CD4-positive, alpha-beta memory T cell (primary cell): ENCODE results near the gene ZNF280B. TPM values are rescaled to one million over a fixed set of nuclear protein-coding genes. Genes with fewer than 3 reads are reported as not detected.
"Not testable (repeated sequence)": the region's sequence is repeated elsewhere in the genome, so short reads cannot be mapped to it uniquely, and the experiment has no call there.

ENCODE experiments used
- CTCF ChIA-PET: fragments of 350-600 bp; sonication (Branson Sonifier 250); formaldehyde crosslinking; loops from one replicate; lab custom pipeline; 2021; ENCODE audit warnings: inconsistent platforms; ENCODE audit not compliant: partially characterized antibody; lab: Charles Lee
- POLR2A ChIA-PET: fragments of 350-600 bp; sonication (Branson Sonifier 250); formaldehyde crosslinking; loops from one replicate; lab custom pipeline; 2021; ENCODE audit not compliant: partially characterized antibody; lab: Charles Lee
- DNase-seq, 5 donors: peaks; one replicate each; pipeline versions ENCODE4 v3.0.0 to v3.0.0-alpha.2; 2020 to 2022; ENCODE audit warnings: mixed read lengths in 1 of 5
- H3K27ac ChIP-seq: one replicate; pipeline ENCODE4 v1.7.0; 2013; ENCODE audit warnings: low read depth, low read length
- H3K27me3 ChIP-seq: 2 replicates; pipeline ENCODE4 v1.7.0; 2013; ENCODE audit warnings: mild to moderate bottlenecking, low read length, moderate library complexity; ENCODE audit not compliant: insufficient read depth
- H3K36me3 ChIP-seq: 2 replicates; pipeline ENCODE4 v1.7.0; 2013; ENCODE audit warnings: mild to moderate bottlenecking, low read length, moderate library complexity; ENCODE audit not compliant: insufficient read depth
- H3K4me1 ChIP-seq: 2 replicates; pipeline ENCODE4 v1.7.0; 2013; ENCODE audit warnings: mild to moderate bottlenecking, low read length, moderate library complexity; ENCODE audit not compliant: insufficient read depth
- H3K4me3 ChIP-seq, 2 donors: one replicate each; pipeline ENCODE4 v1.7.0; 2013; ENCODE audit warnings: low read length in 2 of 2, mild to moderate bottlenecking in 1 of 2
- H3K9me3 ChIP-seq, 2 donors: one replicate each; pipeline ENCODE4 v1.7.0; 2013; ENCODE audit warnings: low read length in 2 of 2, control low read depth in 1 of 2; ENCODE audit not compliant: control insufficient read depth in 1 of 2
- H3K27ac Mint-ChIP-seq, 7 donors: one replicate each; pipeline ENCODE4 v1.8.0; 2020 to 2021; ENCODE audit warnings: mixed read lengths in 7 of 7, mild to moderate bottlenecking in 6 of 7, inconsistent platforms in 3 of 7, moderate library complexity in 3 of 7
- H3K27me3 Mint-ChIP-seq, 2 donors: one replicate each; pipeline ENCODE4 v1.8.0; 2020 to 2021; ENCODE audit warnings: mixed read lengths in 2 of 2
- H3K36me3 Mint-ChIP-seq, 2 donors: one replicate each; pipeline ENCODE4 v1.8.0; 2020 to 2021; ENCODE audit warnings: mixed read lengths in 2 of 2, inconsistent platforms in 1 of 2, mild to moderate bottlenecking in 1 of 2
- H3K4me1 Mint-ChIP-seq, 4 donors: one replicate each; pipeline ENCODE4 v1.8.0; 2020 to 2021; ENCODE audit warnings: mixed read lengths in 4 of 4, mild to moderate bottlenecking in 1 of 4
- H3K4me3 Mint-ChIP-seq, 8 donors: one replicate each; pipeline ENCODE4 v1.8.0; 2020 to 2021; ENCODE audit warnings: mixed read lengths in 8 of 8, mild to moderate bottlenecking in 7 of 8, moderate library complexity in 6 of 8, inconsistent platforms in 3 of 8
- H3K9me3 Mint-ChIP-seq, 8 donors: one replicate each; pipeline ENCODE4 v1.8.0; 2020 to 2021; ENCODE audit warnings: mixed read lengths in 8 of 8, mild to moderate bottlenecking in 5 of 8, inconsistent platforms in 3 of 8, moderate library complexity in 1 of 8
- intact Hi-C: fragments of 100-400 bp; cut with micrococcal nuclease; formaldehyde crosslinking; loops from one replicate; pipeline ENCODE4 v1.15.1; 2023
- polyA plus RNA-seq, 2 donors: library from polyadenylated mRNA; unstranded; fragments of 300-500 nt; fragmentation: Illumina TruSeq; gene quantifications; one replicate each; pipeline ENCODE4 v1.2.3, GENCODE V29; 2021
- total RNA-seq, 2 experiments: library from RNA; stranded (reverse); gene quantifications; one replicate each; pipeline ENCODE4 v1.2.3, GENCODE V29; 2021

ZNF280B gene
- total and polyA plus RNA-seq, 4 experiments from 2014 or later, result 1.1 to 2.7 (median 2.1) TPM

DNA sequence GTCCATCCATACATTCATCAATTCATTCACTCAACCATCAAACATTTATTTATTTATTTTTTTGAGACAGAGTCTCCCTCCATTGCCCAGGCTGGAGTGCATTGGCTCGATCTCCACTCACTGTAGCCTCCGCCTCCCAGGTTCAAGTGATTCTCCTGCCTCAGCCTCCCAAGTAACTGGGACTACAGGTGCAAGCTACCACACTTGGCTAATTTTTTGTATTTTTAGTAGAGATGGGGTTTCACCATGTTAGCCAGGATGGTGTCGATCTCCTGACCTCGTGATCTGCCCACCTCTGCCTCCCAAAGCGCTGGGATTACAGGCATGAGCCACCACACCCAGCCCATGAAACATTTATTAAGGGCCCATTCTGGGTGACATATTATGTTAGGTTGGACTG is 37.4 kb downstream of the ZNF280B start:
- peaks cover 2 to 27% (median 22%) of the 10 kb centered on the region in 8 donors for H3K9me3 Mint-ChIP-seq
- H3K36me3 Mint-ChIP-seq, H3K27me3 ChIP-seq, H3K4me3 Mint-ChIP-seq, H3K4me3 ChIP-seq, POLR2A ChIA-PET, DNase-seq, H3K36me3 ChIP-seq, H3K27ac Mint-ChIP-seq, H3K4me1 Mint-ChIP-seq, H3K9me3 ChIP-seq, CTCF ChIA-PET, H3K4me1 ChIP-seq, intact Hi-C loops, H3K27ac ChIP-seq: not testable (repeated sequence)
- H3K27me3 Mint-ChIP-seq, result peaks cover 10 to 21% of the 10 kb centered on the region in 2 donors

DNA sequence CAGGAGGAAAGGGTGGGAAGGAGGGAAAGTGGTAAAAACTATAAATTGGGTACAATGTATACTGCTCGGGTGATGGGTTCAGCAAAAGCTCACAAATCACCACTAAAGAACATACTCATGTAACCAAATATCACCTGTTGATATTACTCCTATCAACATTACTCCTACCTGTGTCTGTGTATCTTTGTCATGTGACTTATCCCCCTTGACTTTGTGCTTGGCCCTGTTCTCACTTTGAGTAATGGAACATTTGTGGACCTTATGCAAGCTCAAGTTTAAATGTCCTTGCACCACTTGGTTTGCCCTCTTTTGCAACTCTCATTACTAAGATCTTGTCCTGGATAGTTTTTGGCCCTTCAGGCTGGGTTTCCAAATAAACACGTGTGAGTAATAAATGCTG is 39.0 kb downstream of the ZNF280B start:
- Mint-ChIP-seq H3K27me3 (peaks cover 15 to 26% of the 10 kb centered on the region in 2 donors), H3K36me3 (no peaks in the 10 kb centered on the region), H3K4me1 (no peaks in the 10 kb centered on the region), H3K4me3 (no peak overlapping the region), H3K27ac (no peak overlapping the region), H3K9me3 (peaks cover 2 to 27% (median 22%) of the 10 kb centered on the region in 8 donors)
- intact Hi-C loops, result no loop called here
- Histone ChIP-seq H3K36me3 (no peaks in the 10 kb centered on the region), H3K27me3 (no peaks in the 10 kb centered on the region), H3K4me3 (no peak overlapping the region), H3K9me3 (peaks cover 0 to 7% of the 10 kb centered on the region in 2 donors), H3K27ac (no peak overlapping the region), H3K4me1 (no peaks in the 10 kb centered on the region)
- POLR2A ChIA-PET, result no interaction called here
- DNase-seq, result no peak
- CTCF ChIA-PET, result no interaction called here

DNA sequence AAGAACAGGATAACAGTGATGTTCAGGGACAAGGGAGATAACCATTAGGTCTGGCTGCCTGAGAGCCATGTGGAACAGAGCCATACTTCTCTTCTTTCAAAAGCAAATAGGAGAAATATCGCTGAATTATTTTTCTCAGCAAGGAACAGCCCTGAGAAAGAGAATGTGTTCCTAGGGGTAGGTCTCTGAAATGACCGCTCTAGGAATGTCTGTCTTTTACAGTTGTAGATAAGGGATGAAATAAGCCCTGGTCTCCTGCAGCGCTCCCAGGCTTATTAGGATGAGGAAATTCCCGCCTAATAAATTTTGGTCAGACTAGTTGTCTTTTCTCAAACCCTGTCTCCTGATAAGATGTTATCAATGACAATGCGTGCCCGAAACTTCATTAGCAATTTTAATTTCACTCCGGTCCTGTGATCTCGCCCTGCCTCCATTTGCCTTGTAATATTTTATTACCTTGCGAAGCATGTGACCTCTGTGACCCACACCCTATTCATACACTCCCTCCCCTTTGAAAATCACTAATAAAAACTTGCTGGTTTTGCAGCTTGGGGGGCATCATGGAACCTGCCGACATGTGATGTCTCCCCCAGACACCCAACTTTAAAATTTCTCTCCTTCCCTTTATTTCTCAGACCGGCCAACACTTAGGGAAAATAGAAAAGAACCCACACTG is 39.6 kb downstream of the ZNF280B start:
- H3K27me3 ChIP-seq, POLR2A ChIA-PET, H3K4me3 ChIP-seq, H3K4me1 ChIP-seq, H3K36me3 ChIP-seq, DNase-seq, H3K4me1 Mint-ChIP-seq, intact Hi-C loops, H3K9me3 ChIP-seq, H3K4me3 Mint-ChIP-seq, H3K27ac Mint-ChIP-seq, CTCF ChIA-PET, H3K27ac ChIP-seq, H3K36me3 Mint-ChIP-seq: not testable (repeated sequence)
- peaks cover 2 to 27% (median 22%) of the 10 kb centered on the region in 8 donors for H3K9me3 Mint-ChIP-seq
- H3K27me3 Mint-ChIP-seq, result peaks cover 21 to 30% of the 10 kb centered on the region in 2 donors

DNA sequence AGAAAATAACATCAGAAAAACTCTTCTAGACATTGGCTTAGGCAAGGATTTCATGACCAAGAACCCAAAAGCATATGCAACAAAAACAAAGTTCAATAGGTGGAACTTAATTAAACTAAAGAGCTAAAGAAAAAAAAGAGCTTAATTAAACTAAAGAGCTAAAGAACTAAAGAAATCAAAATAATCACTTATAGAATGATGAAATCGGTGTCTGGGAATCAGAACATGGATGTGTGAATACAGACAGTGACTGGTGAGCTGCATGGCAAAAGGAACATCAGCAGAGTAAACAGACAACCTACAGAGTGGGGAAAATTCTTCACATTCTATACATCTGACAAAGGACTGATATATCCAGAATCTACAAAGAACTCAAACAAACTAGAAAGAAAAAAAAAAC is 41.4 kb downstream of the ZNF280B start:
- Histone ChIP-seq H3K9me3 (peaks cover 0 to 7% of the 10 kb centered on the region in 2 donors), H3K27me3 (peaks cover 4% of the 10 kb centered on the region), H3K36me3 (no peaks in the 10 kb centered on the region), H3K4me3 (no peak overlapping the region), H3K4me1 (no peaks in the 10 kb centered on the region), H3K27ac (no peak overlapping the region)
- no peaks in the 10 kb centered on the region for H3K36me3 Mint-ChIP-seq
- no peak overlapping the region for H3K4me3 Mint-ChIP-seq
- intact Hi-C loops, result no loop called here
- H3K27ac Mint-ChIP-seq, result no peak overlapping the region
- peaks cover 2 to 27% (median 22%) of the 10 kb centered on the region in 8 donors for H3K9me3 Mint-ChIP-seq
- ChIA-PET CTCF (interaction anchor here (0.7 kb wide), 1 partner anchor 115 kb away, joined by 3 read pairs; no protein-coding TSS in a partner anchor), POLR2A (no interaction called here)
- peaks cover 32 to 44% of the 10 kb centered on the region in 2 donors for H3K27me3 Mint-ChIP-seq
- H3K4me1 Mint-ChIP-seq, result no peaks in the 10 kb centered on the region
- DNase-seq, result no peak

DNA sequence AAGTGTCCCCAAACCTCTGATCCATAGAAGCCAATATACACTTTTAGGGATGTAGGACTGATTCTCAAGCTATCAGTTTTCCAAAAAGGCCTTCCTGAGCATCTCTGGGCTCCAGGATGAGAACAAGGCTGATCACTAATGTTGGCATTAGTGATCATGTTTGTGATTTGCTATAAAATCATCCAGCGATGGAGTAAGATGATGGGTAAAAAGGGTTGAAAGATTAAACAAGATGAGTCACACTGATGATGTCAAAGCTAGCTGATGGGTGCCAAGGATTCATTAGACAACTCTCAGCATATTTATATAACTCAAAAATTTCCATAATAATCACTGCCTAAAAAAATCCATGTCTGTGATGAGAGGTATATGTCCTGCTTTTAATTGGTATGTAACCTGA is 42.8 kb downstream of the ZNF280B start:
- no peaks in the 10 kb centered on the region for H3K4me1 ChIP-seq
- peaks cover 4% of the 10 kb centered on the region for H3K27me3 ChIP-seq
- no peaks in the 10 kb centered on the region for H3K4me1 Mint-ChIP-seq
- H3K36me3 Mint-ChIP-seq, result no peaks in the 10 kb centered on the region
- H3K9me3 ChIP-seq, result peaks cover 0 to 7% of the 10 kb centered on the region in 2 donors
- no peak for DNase-seq
- no peaks in the 10 kb centered on the region for H3K36me3 ChIP-seq
- H3K4me3 ChIP-seq, result no peak overlapping the region
- intact Hi-C loops, result no loop called here
- H3K27ac Mint-ChIP-seq, result no peak overlapping the region
- POLR2A ChIA-PET, result no interaction called here
- H3K27me3 Mint-ChIP-seq, result peaks cover 35 to 43% of the 10 kb centered on the region in 2 donors
- peaks cover 2 to 26% (median 23%) of the 10 kb centered on the region in 8 donors for H3K9me3 Mint-ChIP-seq
- no peak overlapping the region for H3K4me3 Mint-ChIP-seq
- no peak overlapping the region for H3K27ac ChIP-seq
- CTCF ChIA-PET, result interaction anchor here (0.9 to 1.1 kb wide), 2 partner anchors 10 to 111 kb away, joined by 3 to 4 read pairs; no protein-coding TSS in a partner anchor

DNA sequence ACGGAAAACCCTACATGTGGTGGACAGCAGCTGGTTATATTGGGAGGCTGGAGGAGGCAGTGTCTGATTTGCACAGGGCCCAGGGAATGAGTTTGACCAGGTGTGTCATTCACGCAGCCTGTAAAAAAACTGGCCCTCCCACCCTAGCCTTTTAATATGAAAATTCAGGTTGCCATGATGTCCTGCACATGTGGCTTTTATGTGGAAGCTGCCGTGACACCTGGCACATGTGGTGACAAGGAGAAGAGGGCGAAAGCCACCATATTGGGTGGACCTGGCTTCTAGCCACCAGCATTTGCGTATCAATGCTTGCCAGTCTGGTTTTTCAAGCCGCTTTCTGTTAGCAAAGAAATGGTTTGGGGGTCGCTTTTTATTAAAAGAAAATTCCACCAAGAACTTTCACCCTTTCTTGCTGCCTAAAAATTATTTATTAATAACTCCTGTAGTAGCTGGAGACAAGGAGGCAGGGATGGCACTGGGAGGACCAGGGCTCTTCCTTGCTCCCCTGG is 43.4 kb downstream of the ZNF280B start:
- intact Hi-C loops, result no loop called here
- CTCF ChIA-PET, result interaction anchor here (0.9 to 1.7 kb wide), 6 partner anchors 9 to 482 kb away, joined by 3 to 12 read pairs (median 3); no protein-coding TSS in a partner anchor
- H3K36me3 ChIP-seq, result no peaks in the 10 kb centered on the region
- H3K4me1 ChIP-seq, result no peaks in the 10 kb centered on the region
- no peak overlapping the region for H3K27ac ChIP-seq
- no peak overlapping the region for H3K4me3 Mint-ChIP-seq
- peaks cover 35 to 47% of the 10 kb centered on the region in 2 donors for H3K27me3 Mint-ChIP-seq
- H3K9me3 ChIP-seq, result peaks cover 0 to 7% of the 10 kb centered on the region in 2 donors
- H3K27ac Mint-ChIP-seq, result no peak overlapping the region
- no peak for DNase-seq
- POLR2A ChIA-PET, result no interaction called here
- no peak overlapping the region for H3K4me3 ChIP-seq
- peaks cover 0 to 2% of the 10 kb centered on the region in 2 donors for H3K36me3 Mint-ChIP-seq
- H3K4me1 Mint-ChIP-seq, result no peaks in the 10 kb centered on the region
- H3K9me3 Mint-ChIP-seq, result peaks cover 2 to 31% (median 27%) of the 10 kb centered on the region in 8 donors
- H3K27me3 ChIP-seq, result peaks cover 4% of the 10 kb centered on the region

DNA sequence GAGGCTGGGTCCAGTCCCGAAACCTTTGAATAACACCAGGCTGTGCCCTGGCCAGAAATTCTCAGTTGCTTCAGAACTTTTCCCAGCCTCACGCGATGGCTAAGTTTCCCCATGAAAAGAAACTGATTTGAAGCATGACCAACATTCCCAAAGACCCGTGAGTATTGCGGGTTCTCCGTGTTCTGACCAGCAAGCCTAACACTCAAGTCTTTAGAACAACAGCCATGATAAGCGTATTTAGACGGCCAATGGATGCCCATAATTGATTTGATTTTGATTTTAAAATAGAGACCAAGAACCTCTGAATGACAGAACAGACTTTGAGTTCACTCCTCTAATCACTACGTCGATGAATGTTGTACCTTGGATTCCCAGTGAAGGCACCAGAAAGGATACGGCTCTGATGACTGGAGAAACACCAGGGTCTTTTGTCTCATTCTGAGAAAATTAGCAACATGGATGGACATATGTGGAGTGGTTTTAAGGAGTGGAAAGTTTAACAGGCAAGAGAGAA is 43.9 kb downstream of the ZNF280B start:
- H3K36me3 Mint-ChIP-seq, result peaks cover 0 to 2% of the 10 kb centered on the region in 2 donors
- peaks cover 2 to 29% (median 27%) of the 10 kb centered on the region in 8 donors for H3K9me3 Mint-ChIP-seq
- no peak overlapping the region for H3K4me3 ChIP-seq
- H3K27ac ChIP-seq, result no peak overlapping the region
- no peak overlapping the region for H3K4me3 Mint-ChIP-seq
- POLR2A ChIA-PET, result no interaction called here
- H3K9me3 ChIP-seq, result peaks cover 0 to 6% of the 10 kb centered on the region in 2 donors
- no peaks in the 10 kb centered on the region for H3K36me3 ChIP-seq
- no peaks in the 10 kb centered on the region for H3K4me1 ChIP-seq
- DNase-seq, result no peak
- peaks cover 4% of the 10 kb centered on the region for H3K27me3 ChIP-seq
- H3K4me1 Mint-ChIP-seq, result no peaks in the 10 kb centered on the region
- H3K27ac Mint-ChIP-seq, result peak overlapping the region in 1 of 7 donors; percentile 37
- intact Hi-C loops, result loop anchor here (5.0 kb wide), 1 partner anchor 223 kb away; no protein-coding TSS in a partner anchor
- H3K27me3 Mint-ChIP-seq, result peaks cover 30 to 45% of the 10 kb centered on the region in 2 donors
- CTCF ChIA-PET, result interaction anchor here (0.8 to 1.7 kb wide), 9 partner anchors 9 to 483 kb away, joined by 3 to 12 read pairs (median 3); no protein-coding TSS in a partner anchor
